ENCODE measurements around the gene LOXL1. TPM values are rescaled to one million over a fixed set of nuclear protein-coding genes. Genes with fewer than 3 reads are reported as not detected.
A peak's percentile ranks its signal among the peaks of the same experiment; 100 is the strongest.

Gene LOXL1
- total and polyA plus RNA-seq, 2 of the 13 experiments (the other 11 are each of a cell fraction or from before 2014, with no cell fraction given): 0.51 to 1.3 TPM

GRCh38 chr15:73978896-73979295 lies 52.6 kb downstream of the LOXL1 start:
- Histone ChIP-seq H4K20me1 (ENCODE audit: insufficient read depth, low read length) (no peaks in the 10 kb centered on the region), H3K9me3 (ENCODE audit: low read length) (no peaks in the 10 kb centered on the region), H3K4me1 (ENCODE audit: insufficient read depth, low read length) (no peaks in the 10 kb centered on the region), H3K9ac (ENCODE audit: insufficient read depth, low read depth, low read length) (no peak overlapping the region), H3K36me3 (replicated peaks in 1 of 2; ENCODE audit: control insufficient read depth in 1 of 2, insufficient read depth in 2 of 2, low read length in 2 of 2) (no peaks in the 10 kb centered on the region), H3K27me3 (ENCODE audit: control insufficient read depth in 1 of 2, insufficient read depth in 2 of 2, low read length in 2 of 2) (no peaks in the 10 kb centered on the region; a peak in 1 of 5 replicates), H3K79me2 (ENCODE audit: insufficient read depth, low read length) (no peaks in the 10 kb centered on the region), H3K4me3 (replicated peaks in 1 of 3; ENCODE audit: insufficient read depth in 1 of 3, low read depth in 2 of 3, low read length in 3 of 3) (no peak overlapping the region), H3K27ac (ENCODE audit: extremely low read length, insufficient read depth, low read length) (no peak overlapping the region), H2AFZ (ENCODE audit: low read length) (no peak overlapping the region), H3K4me2 (ENCODE audit: low read depth, low read length) (no peak overlapping the region)
- TF ChIP-seq CREB1 (IDR thresholded peaks at IDR 0.05) (0 out of 2 replicates have a peak, but pooled peaks have one; percentile 17), CREB1 (CRISPR knock-in tag; IDR thresholded peaks at IDR 0.05) (no peak), FOSL1 (CRISPR knock-in tag; IDR thresholded peaks at IDR 0.05; ENCODE audit: borderline replicate concordance) (no peak)
- intact Hi-C loops (cut with micrococcal nuclease; ENCODE audit: unreplicated experiment): no loop called here
- no TSS peak for BruUV-seq (replicated peaks)
- 28% methylated on average over 3 of the region's 3 CpGs for WGBS (ENCODE audit: low lambda C conversion rate)
- POLR2A ChIA-PET: no interaction called here
- no peak for ATAC-seq
- no peak for DNase-seq (ENCODE audit: low spot score)
- CTCF ChIA-PET (ENCODE audit: low intra/inter-chr PET ratio, low total read pairs): no interaction called here
- in situ Hi-C loops (cut with HindIII; ENCODE audit: extremely low pct_ligation_motif_present, low pct_unique_long_range_greater_than_20kb): no loop called here
- FAIRE-seq: no peak

- H3K9me3 ChIP-seq (ENCODE audit: low read length): no peaks in the 10 kb centered on the region
- ATAC-seq: no peak
- ChIA-PET POLR2A (no interaction called here), CTCF (ENCODE audit: low intra/inter-chr PET ratio, low total read pairs) (no interaction called here)
- no TSS peak for BruUV-seq (replicated peaks)
- TF ChIP-seq ADNP (CRISPR knock-in tag; IDR thresholded peaks at IDR 0.05): no peak
- no peak for FAIRE-seq
- no peaks in the 10 kb centered on the region for H3K4me1 ChIP-seq (ENCODE audit: insufficient read depth, low read length)
- no peak overlapping the region for H3K4me2 ChIP-seq (ENCODE audit: low read depth, low read length)
- no peak overlapping the region for H3K27ac ChIP-seq (ENCODE audit: extremely low read length, insufficient read depth, low read length)
- 21% methylated on average over 1 of the region's 1 CpG for WGBS (ENCODE audit: low lambda C conversion rate)
- H3K9ac ChIP-seq (ENCODE audit: insufficient read depth, low read depth, low read length): no peak overlapping the region
- no peaks in the 10 kb centered on the region for H3K79me2 ChIP-seq (ENCODE audit: insufficient read depth, low read length)
- intact Hi-C loops (cut with micrococcal nuclease; ENCODE audit: unreplicated experiment) (no loop called here), in situ Hi-C loops (cut with HindIII; ENCODE audit: extremely low pct_ligation_motif_present, low pct_unique_long_range_greater_than_20kb) (no loop called here)
- no peaks in the 10 kb centered on the region for H3K36me3 ChIP-seq (replicated peaks in 1 of 2; ENCODE audit: control insufficient read depth in 1 of 2, insufficient read depth in 2 of 2, low read length in 2 of 2)
- no peak overlapping the region for H3K4me3 ChIP-seq (replicated peaks in 1 of 3; ENCODE audit: insufficient read depth in 1 of 3, low read depth in 2 of 3, low read length in 3 of 3)
- no peak for DNase-seq (ENCODE audit: low spot score)
- no peaks in the 10 kb centered on the region; a peak in 1 of 5 replicates for H3K27me3 ChIP-seq (ENCODE audit: control insufficient read depth in 1 of 2, insufficient read depth in 2 of 2, low read length in 2 of 2)
- no peak overlapping the region for H2AFZ ChIP-seq (ENCODE audit: low read length)
- H4K20me1 ChIP-seq (ENCODE audit: insufficient read depth, low read length): no peaks in the 10 kb centered on the region
Measured at GRCh38 chr15:73979636-73980035, 53.4 kb downstream of the LOXL1 start.
